ENCODE measurements around the gene ALG1L2.
"Not testable (repeated sequence)": the region's sequence is repeated elsewhere in the genome, so short reads cannot be mapped to it uniquely, and the experiment has no call there.

DNA sequence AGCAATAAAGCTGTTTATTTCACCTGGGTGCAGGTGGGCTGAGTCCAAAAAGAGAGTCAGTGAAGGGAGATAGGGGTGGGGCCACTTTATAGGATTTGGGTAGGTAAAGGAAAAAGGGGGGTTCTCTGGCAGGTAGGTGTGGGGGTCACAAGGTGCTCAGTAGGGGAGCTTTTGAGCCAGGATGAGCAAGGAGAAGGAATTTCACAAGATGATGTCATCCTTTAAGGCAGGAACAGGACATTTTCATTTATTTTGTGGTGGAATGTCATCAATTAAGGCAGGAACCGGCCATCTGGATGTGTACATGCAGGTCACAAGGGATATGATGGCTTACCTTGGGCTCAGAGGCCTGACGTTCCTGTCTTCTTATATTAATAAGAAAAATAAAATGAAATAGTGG, 56.1 kb downstream of the ALG1L2 start:
- not testable (repeated sequence) for TF ChIP-seq CTCF, POLR2A (IDR thresholded peaks at IDR 0.05)

Data from thyroid gland (tissue), 4 donors.